PC-3 (cell line): ENCODE measurements around the gene ARL8A.

Experiments used
- EZH2 ChIP-seq: fragments of 300-600 bp; sonication (generic); IDR thresholded peaks from one replicate; pipeline ENCODE4 v1.6.1; 2017; ENCODE audit warnings: antibody characterized with exemption, mild to moderate bottlenecking, low read length; ENCODE audit not compliant: unreplicated experiment
- EZH2phosphoT487 ChIP-seq: fragments of 300-600 bp; sonication (generic); IDR thresholded peaks from 2 replicates; pipeline ENCODE4 v1.6.1; 2018; ENCODE audit warnings: mild to moderate bottlenecking, antibody characterized with exemption, low read length, borderline replicate concordance
- TF ChIP-seq, protein P1 (sequence below): fragments of 300-600 bp; sonication (generic); conservative IDR thresholded peaks from 2 replicates; pipeline ENCODE4 v1.5.1; 2017; ENCODE audit warnings: antibody characterized with exemption, low read depth, mild to moderate bottlenecking, low read length

- no peak for TF ChIP-seq EZH2
- TF ChIP-seq, protein P1, sequence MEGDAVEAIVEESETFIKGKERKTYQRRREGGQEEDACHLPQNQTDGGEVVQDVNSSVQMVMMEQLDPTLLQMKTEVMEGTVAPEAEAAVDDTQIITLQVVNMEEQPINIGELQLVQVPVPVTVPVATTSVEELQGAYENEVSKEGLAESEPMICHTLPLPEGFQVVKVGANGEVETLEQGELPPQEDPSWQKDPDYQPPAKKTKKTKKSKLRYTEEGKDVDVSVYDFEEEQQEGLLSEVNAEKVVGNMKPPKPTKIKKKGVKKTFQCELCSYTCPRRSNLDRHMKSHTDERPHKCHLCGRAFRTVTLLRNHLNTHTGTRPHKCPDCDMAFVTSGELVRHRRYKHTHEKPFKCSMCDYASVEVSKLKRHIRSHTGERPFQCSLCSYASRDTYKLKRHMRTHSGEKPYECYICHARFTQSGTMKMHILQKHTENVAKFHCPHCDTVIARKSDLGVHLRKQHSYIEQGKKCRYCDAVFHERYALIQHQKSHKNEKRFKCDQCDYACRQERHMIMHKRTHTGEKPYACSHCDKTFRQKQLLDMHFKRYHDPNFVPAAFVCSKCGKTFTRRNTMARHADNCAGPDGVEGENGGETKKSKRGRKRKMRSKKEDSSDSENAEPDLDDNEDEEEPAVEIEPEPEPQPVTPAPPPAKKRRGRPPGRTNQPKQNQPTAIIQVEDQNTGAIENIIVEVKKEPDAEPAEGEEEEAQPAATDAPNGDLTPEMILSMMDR, result no peak
- TF ChIP-seq EZH2phosphoT487, result no peak
These were observed 38.8 kb downstream of the ARL8A start for GRCh38 chr1:202105571-202106339.
